GM19351 (cell line): ENCODE results near the gene S100A2.
"Not testable (repeated sequence)": the region's sequence is repeated elsewhere in the genome, so short reads cannot be mapped to it uniquely, and the experiment has no call there.

Experiments
- ATAC-seq: cut with Tn5 transposase; IDR thresholded peaks from one replicate; pipeline ENCODE4 v1.9.1; 2021; ENCODE audit warnings: mild to moderate bottlenecking, moderate library complexity; ENCODE audit not compliant: unreplicated experiment

The S100A2 gene

GRCh38 chr1:153534226-153534924, 31.3 kb downstream of the S100A2 start:
- no peak for ATAC-seq

- no peak for ATAC-seq
These were observed 31.9 kb downstream of the S100A2 start for GRCh38 chr1:153533689-153534201.

GRCh38 chr1:153532769-153533599, 32.7 kb downstream of the S100A2 start:
- no peak for ATAC-seq

GRCh38 chr1:153532181-153532580, 33.5 kb downstream of the S100A2 start:
- ATAC-seq, result no peak

- no peak for ATAC-seq
These were observed 34.0 kb downstream of the S100A2 start for GRCh38 chr1:153531638-153532037.

GRCh38 chr1:153527683-153528040, 38.0 kb downstream of the S100A2 start:
- no peak for ATAC-seq

- ATAC-seq, result no peak
These were observed 38.5 kb downstream of the S100A2 start for GRCh38 chr1:153527023-153527682.

- ATAC-seq, result no peak
These were observed 39.5 kb downstream of the S100A2 start for GRCh38 chr1:153526132-153526543.

GRCh38 chr1:153525088-153525728, 40.4 kb downstream of the S100A2 start:
- ATAC-seq, result no peak

GRCh38 chr1:153522353-153523048, 43.1 kb downstream of the S100A2 start:
- not testable (repeated sequence) for ATAC-seq

GRCh38 chr1:153521808-153522207, 43.8 kb downstream of the S100A2 start:
- not testable (repeated sequence) for ATAC-seq

GRCh38 chr1:153520818-153521476, 44.7 kb downstream of the S100A2 start:
- ATAC-seq, result no peak

GRCh38 chr1:153520137-153520691, 45.4 kb downstream of the S100A2 start:
- ATAC-seq, result not testable (repeated sequence)

GRCh38 chr1:153519242-153519641, 46.4 kb downstream of the S100A2 start:
- ATAC-seq, result no peak

GRCh38 chr1:153515504-153516394, 49.9 kb downstream of the S100A2 start:
- ATAC-seq, result no peak

GRCh38 chr1:153513666-153514065, 52.0 kb downstream of the S100A2 start:
- no peak for ATAC-seq

- no peak for ATAC-seq
These were observed 52.6 kb downstream of the S100A2 start for GRCh38 chr1:153513023-153513422.
